ENCODE results near the gene ESR1.

GRCh38 chr6:152123076-152123475 is 315.6 kb downstream of the ESR1 start:
- TF ChIP-seq CTCF (IDR thresholded peaks at IDR 0.05) (no peak), POLR2A (IDR thresholded peaks at IDR 0.05) (no peak)

All from uterus (tissue), 2 donors.